Ureter (tissue), 1 donor: ENCODE measurements around the gene HSFX3. TPM values are rescaled to one million over a fixed set of nuclear protein-coding genes. Genes with fewer than 3 reads are reported as not detected.
A peak's percentile ranks its signal among the peaks of the same experiment; 100 is the strongest.
"Not testable (repeated sequence)": the region's sequence is repeated elsewhere in the genome, so short reads cannot be mapped to it uniquely, and the experiment has no call there.

ENCODE experiments used
- DNase-seq: peaks from one replicate; pipeline ENCODE4 v3.0.0-alpha.2; 2020; ENCODE audit warnings: low spot score
- total RNA-seq: library from RNA; stranded (reverse); gene quantifications from one replicate; pipeline ENCODE4 v1.2.4, GENCODE V29; 2023
- donor health status: DM: yes; HTN: yes; CAD: no.

The HSFX3 gene
- total RNA-seq, 1 donor from 2014 or later = not detected

GRCh38 chrX:149517308-149517707 is 32.4 kb downstream of the HSFX3 start:
- DNase-seq = no peak

GRCh38 chrX:149516604-149517003 is 33.1 kb downstream of the HSFX3 start:
- no peak for DNase-seq

GRCh38 chrX:149515954-149516602 is 33.6 kb downstream of the HSFX3 start:
- DNase-seq = no peak

- DNase-seq = no peak
Measured at GRCh38 chrX:149513825-149514428, 35.8 kb downstream of the HSFX3 start.

GRCh38 chrX:149512225-149512885 is 37.4 kb downstream of the HSFX3 start:
- peak; percentile 59 for DNase-seq

GRCh38 chrX:149511081-149511480 is 38.6 kb downstream of the HSFX3 start:
- DNase-seq = no peak

- DNase-seq = no peak
Measured at GRCh38 chrX:149510386-149510785, 39.3 kb downstream of the HSFX3 start.

GRCh38 chrX:149508467-149508866 is 41.3 kb downstream of the HSFX3 start:
- DNase-seq = no peak

- DNase-seq = no peak
Measured at GRCh38 chrX:149506349-149506748, 43.4 kb downstream of the HSFX3 start.

- no peak for DNase-seq
Measured at GRCh38 chrX:149505671-149506070, 44.1 kb downstream of the HSFX3 start.

- DNase-seq = peak; percentile 89
Measured at GRCh38 chrX:149504915-149505651, 44.6 kb downstream of the HSFX3 start, which contains the start of gene IDS. TSS of gene IDS (minus strand) at chrX:149505306. CDS start at chrX:149505137, 169 bp downstream.

GRCh38 chrX:149504226-149504914 is 45.4 kb downstream of the HSFX3 start:
- DNase-seq = no peak

GRCh38 chrX:149503446-149503845 is 46.3 kb downstream of the HSFX3 start:
- DNase-seq = peak; percentile 54

GRCh38 chrX:149502923-149503322 is 46.8 kb downstream of the HSFX3 start:
- DNase-seq = not testable (repeated sequence)

- no peak for DNase-seq
Measured at GRCh38 chrX:149499766-149500165, 50.0 kb downstream of the HSFX3 start.

GRCh38 chrX:149498767-149499166 is 51.0 kb downstream of the HSFX3 start:
- DNase-seq = no peak

Other genes starting within 250 kb of the HSFX3 start
- gene IDS, start 44.6 kb downstream of the HSFX3 start, total RNA-seq = 86.8 TPM
- 22.2 TPM for gene EOLA1, start 8.9 kb downstream of the HSFX3 start, total RNA-seq
- not detected for gene MAGEA9B, start 37.5 kb upstream of the HSFX3 start, total RNA-seq
- not detected for gene HSFX2, start 45.4 kb upstream of the HSFX3 start, total RNA-seq
- gene TMEM185A, start 81.9 kb upstream of the HSFX3 start, total RNA-seq = 35.0 TPM
- 0.10 TPM for gene MAGEA11, start 162.1 kb upstream of the HSFX3 start, total RNA-seq
- gene HSFX1, start 224.1 kb upstream of the HSFX3 start, total RNA-seq = 2.5 TPM
- not detected for gene MAGEA9, start 232.0 kb upstream of the HSFX3 start, total RNA-seq